GM19035 (cell line): Measurements from ENCODE around the gene CEBPA.
"Not testable (repeated sequence)": the region's sequence is repeated elsewhere in the genome, so short reads cannot be mapped to it uniquely, and the experiment has no call there.

ENCODE experiments used
- ATAC-seq: cut with Tn5 transposase; IDR thresholded peaks from one replicate; pipeline ENCODE4 v1.9.1; 2021; ENCODE audit not compliant: unreplicated experiment

Gene CEBPA

GRCh38 chr19:33301144-33301899 lies 1.0 kb downstream of the CEBPA start:
- no peak for ATAC-seq

- no peak for ATAC-seq
These were observed 1.5 kb downstream of the CEBPA start for GRCh38 chr19:33300894-33301143.

GRCh38 chr19:33300009-33300893 lies 2.1 kb downstream of the CEBPA start:
- no peak for ATAC-seq

- no peak for ATAC-seq
These were observed 3.2 kb downstream of the CEBPA start for GRCh38 chr19:33299051-33299688.

DNA sequence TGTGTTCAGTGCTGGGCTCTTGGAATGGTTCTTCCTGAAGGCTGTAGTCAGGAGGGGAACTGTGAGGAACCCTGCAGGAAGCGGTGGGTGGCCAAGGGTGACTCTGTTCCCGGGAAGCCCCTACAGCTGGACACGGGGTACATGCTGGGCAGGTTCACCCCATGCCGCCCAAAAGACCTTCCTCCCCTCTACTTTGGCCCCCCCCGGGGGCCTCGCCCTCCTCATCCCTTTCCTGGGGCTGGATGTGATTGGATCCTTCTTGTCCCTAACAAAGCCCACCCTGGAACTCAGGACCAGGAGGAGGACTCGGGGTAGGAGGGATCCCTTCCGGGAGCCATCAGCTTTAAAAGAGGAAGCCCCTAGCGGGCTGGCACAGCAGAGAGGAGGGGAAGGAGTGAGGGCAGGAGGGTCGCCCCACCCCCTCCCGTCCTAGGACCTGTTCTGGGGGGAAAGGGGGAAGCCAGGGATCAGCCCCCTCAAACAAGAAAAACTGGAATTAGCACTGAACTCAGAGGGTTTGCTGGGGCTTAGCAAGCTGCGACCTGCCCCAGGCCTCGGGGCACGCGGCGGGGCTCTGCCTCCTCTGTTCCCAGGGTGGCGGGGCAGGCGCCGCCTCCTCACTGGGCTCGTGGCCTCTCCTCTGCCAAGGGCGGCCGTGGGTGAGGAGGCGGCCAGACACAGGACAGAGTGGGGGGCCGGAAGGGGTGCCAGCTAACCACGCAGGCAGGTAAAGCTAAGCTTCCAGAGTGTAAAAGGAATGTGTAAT lies 4.0 kb downstream of the CEBPA start:
- no peak for ATAC-seq

GRCh38 chr19:33297401-33298145 lies 4.8 kb downstream of the CEBPA start:
- no peak for ATAC-seq

DNA sequence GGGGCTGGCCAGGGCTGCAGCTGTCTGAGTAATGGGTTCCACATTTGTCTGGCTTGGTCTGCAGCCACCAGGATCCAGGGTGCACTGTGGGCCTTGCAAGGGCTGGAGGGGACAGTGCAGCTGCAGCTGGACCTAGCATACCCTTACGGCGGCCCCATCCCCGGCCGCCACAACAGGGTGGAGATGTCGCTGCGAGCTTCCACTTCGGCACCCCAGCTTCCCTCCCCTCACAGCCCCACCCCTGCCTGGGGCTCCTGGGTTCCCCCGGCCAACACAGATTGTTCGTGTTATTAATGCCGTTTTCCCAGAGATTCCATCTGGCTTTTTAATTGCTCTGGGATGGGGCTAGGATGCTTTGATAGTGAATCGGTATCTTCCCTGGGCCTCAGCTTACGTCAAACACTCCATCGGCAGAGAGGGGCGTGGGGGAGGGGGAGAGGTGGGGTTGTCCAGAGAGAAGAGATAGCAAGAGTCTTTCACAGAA lies 5.8 kb downstream of the CEBPA start:
- no peak for ATAC-seq

- ATAC-seq, result no peak
These were observed 6.5 kb downstream of the CEBPA start for GRCh38 chr19:33295621-33296487.

DNA sequence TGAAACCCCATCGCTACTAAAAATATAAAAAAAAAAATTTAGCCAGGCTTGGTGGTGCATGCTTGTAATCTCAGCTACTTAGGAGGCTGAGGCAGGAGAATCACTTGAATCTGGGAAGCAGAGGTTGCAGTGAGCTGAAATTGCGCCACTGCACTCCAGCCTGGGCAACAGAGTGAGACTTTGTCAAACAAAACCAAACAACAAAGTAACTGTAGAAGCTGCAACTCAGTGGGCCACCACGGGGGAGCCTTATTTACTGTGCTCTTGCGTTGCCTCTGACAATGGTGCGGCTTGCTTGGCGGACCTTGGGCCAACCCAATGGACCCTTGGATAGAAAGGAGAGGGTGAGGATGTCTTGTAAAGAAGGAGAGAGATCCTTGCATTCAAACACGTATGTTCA lies 7.3 kb downstream of the CEBPA start:
- not testable (repeated sequence) for ATAC-seq

GRCh38 chr19:33294058-33294798 lies 8.1 kb downstream of the CEBPA start:
- no peak for ATAC-seq

DNA sequence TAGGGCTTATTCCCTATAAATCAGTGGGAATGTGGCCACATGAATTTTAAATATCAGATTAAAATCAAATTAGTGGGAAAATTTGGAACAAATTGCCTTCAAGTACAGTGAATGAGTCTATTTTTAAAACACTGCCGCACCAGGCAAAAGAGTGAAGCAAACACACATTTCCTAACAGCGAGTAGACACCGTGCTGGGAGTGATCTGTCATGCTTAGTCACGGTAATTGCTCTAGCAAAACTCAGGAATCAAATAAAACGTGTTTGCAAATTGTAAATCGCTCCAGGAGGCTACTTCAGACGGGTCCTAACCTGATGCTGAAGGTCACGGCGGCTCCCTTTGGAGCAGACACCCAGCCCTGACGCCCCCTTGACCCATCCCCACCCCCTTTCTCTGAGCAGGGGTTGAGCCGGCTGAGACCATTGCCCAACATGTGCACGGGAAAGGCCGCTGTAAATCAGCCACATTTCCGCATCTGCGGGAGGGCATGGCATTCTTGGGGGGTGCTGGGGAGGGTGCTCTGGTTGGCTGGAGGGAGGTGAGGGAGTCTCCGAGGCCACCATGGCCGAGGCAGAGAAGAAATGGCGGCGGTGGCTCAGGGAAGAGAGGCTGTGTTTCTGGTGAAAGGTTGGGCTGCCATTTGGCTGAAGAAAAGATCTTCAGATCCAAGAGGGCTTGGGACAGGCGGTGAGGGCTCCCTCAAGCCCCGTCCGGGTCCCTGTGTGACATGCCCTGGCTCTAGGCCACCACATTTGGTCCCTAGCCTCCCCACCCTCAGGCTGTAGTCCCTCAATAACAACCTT lies 8.9 kb downstream of the CEBPA start:
- ATAC-seq, result no peak

GRCh38 chr19:33292595-33293254 lies 9.6 kb downstream of the CEBPA start:
- no peak for ATAC-seq

DNA sequence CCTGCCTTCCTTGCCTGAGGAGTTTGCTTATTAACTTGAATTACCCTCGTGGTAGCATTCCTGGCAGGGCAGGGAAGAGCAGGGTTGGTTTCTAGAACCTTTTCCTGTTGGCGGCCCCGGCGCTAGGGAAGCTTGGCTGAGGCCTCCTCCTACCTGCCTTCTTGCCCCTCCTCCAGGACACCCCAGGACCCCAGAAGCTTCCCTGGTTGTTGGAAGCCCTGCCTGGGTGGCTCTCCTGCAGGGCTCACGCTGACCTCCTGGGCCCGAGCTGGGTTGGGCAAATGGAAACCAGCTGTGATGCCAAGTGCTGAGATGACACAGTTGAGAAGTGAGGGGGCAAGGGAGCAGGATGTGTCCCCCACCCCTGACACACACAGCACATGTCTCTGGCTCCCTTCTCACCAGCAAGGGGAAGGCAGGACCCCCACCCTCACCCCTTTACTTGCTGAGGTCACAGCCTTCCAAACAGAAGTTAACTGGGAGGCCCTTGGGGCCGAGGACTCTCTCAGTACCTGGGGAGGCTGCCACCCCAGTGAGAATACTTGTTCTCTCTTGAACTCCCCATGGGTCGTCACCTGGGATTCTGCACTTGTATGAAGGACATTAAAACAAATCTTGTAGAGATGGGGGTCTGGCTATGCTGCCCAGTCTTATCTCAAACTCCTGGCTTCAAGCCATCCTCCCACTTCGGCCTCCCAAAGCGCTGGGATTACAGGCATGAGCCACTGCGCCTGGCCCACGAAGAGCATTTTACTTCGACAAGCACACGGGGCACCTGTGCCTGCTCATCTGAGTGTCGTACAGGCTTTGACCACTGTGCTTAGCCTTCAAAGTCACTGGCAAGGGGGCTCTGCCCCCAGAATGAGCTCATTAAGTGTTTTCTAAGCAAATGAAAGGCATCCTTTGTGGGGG lies 10.5 kb downstream of the CEBPA start:
- ATAC-seq, result no peak

DNA sequence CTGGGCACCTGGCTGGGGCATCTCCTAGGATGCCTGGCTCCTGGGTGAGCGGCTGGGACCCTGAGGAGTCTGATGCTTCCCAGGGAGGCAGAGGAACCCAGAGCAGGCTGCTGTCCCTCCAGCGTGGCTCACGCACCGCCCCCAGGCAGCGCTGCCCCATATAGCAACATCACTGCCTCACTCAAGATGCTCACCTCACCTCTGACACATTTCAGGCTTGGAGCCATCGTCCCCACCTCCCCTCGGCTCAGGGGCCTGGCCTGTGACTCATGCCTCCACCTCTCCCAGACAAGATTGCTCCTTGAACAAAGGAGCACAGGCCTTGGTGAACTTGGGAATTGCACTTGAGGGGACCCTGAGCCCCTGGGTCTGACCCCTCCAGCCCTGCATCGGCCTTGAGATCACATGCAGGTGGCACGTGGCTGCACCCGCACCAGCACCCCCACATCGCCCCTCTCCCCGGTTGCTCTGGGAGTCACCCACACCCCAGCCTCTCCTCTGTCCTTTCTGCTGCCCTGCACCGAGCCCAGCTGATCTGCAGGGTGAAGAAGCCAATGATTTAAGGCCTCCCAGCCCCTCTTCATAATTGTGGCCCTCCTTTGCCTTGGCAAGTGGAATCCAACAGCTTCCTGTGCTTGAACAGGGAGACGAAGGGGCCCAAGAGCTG lies 11.2 kb downstream of the CEBPA start:
- ATAC-seq, result no peak

DNA sequence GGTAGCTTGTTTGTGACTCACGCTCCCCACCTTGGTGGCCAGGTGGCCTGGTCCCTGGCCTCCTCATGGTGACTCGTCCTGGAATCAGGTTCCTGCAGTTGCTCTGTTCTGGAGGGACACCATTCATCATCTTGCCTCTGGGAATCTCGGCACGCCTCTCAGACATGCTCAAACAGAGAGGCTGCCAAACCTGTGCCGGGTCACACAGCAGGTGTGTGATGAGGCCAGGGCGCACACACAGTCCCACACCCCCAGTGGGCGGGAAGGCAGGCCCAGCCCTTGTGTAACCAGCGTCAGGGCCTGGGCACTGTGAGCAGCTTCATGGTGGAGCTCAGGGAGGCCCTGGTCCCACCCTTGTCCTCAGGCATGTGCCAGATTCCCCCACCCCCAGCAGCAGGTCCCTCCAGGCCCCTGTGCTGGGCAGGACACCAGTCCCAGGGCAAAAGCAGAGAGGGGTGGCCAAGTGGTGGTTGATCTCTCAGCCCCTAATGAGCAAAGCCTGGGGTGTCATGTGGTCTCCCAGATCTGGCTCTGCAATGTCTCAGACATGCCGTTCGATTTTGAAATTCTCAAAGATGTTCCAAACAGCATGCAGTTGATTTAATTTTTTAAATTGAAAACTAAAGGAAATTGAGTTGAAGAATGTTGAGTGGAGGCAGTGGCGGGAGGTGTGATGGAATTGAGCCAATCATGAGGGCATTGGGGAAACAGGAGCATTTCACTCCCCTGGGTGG lies 12.1 kb downstream of the CEBPA start:
- ATAC-seq, result no peak
